MCF 10A (cell line): Measurements from ENCODE around the gene ATP5F1D. TPM values are rescaled to one million over a fixed set of nuclear protein-coding genes. Genes with fewer than 3 reads are reported as not detected.

Experiments
- BruUV-seq: library from RNA; stranded (reverse); fragments of 400-500 nt; replicated peaks from 2 replicates; lab custom pipeline; 2021; lab: Mats Ljungman, UMichigan
- CTCF ChIA-PET: fragments of 300-600 bp; sonication (Branson Sonifier 250); formaldehyde crosslinking; extraction: SDS; loops from one replicate; lab custom pipeline; 2021; ENCODE audit warnings: antibody characterized with exemption, inconsistent platforms; lab: Yijun Ruan, JAX
- POLR2A ChIA-PET: fragments of 300-600, 350-650 bp; sonication (Branson Sonifier 250); formaldehyde crosslinking; extraction: SDS; loops from one replicate; lab custom pipeline; 2020; ENCODE audit warnings: antibody characterized with exemption, inconsistent platforms; lab: Yijun Ruan, JAX
- DNase-seq: peaks from one replicate; pipeline ENCODE4 v3.0.0-alpha.2; 2018; ENCODE audit not compliant: unreplicated experiment
- H3K27ac Mint-ChIP-seq: one replicate; pipeline ENCODE4 v1.8.0; 2022; ENCODE audit warnings: mild to moderate bottlenecking, low read depth, mixed read lengths; ENCODE audit not compliant: unreplicated experiment
- H3K27me3 Mint-ChIP-seq: one replicate; pipeline ENCODE4 v1.8.0; 2022; ENCODE audit warnings: mixed read lengths; ENCODE audit not compliant: insufficient read depth, unreplicated experiment
- H3K36me3 Mint-ChIP-seq: one replicate; pipeline ENCODE4 v1.8.0; 2022; ENCODE audit warnings: mild to moderate bottlenecking, moderate library complexity, mixed read lengths; ENCODE audit not compliant: insufficient read depth, unreplicated experiment
- H3K4me1 Mint-ChIP-seq: one replicate; pipeline ENCODE4 v1.8.0; 2022; ENCODE audit warnings: mixed read lengths; ENCODE audit not compliant: insufficient read depth, unreplicated experiment
- H3K4me3 Mint-ChIP-seq: one replicate; pipeline ENCODE4 v1.8.0; 2022; ENCODE audit warnings: mild to moderate bottlenecking, moderate library complexity, mixed read lengths; ENCODE audit not compliant: unreplicated experiment
- H3K9me3 Mint-ChIP-seq: one replicate; pipeline ENCODE4 v1.8.0; 2022; ENCODE audit warnings: mixed read lengths; ENCODE audit not compliant: unreplicated experiment
- CTCF ChIP-seq: fragments of 200-600 bp; IDR thresholded peaks from one replicate; pipeline ENCODE4 v1.8.0; 2022; ENCODE audit warnings: antibody characterized with exemption, mild to moderate bottlenecking; ENCODE audit not compliant: unreplicated experiment
- intact Hi-C: fragments of 100-400 bp; cut with micrococcal nuclease; formaldehyde crosslinking; loops from 2 replicates; pipeline ENCODE4 v1.14.1; 2022
- total RNA-seq: library from RNA; stranded (reverse); gene quantifications from 2 replicates; pipeline ENCODE4 v1.2.3, GENCODE V29; 2022

ATP5F1D gene
- total RNA-seq, 1 experiment from 2014 or later = 258 TPM

- BruUV-seq = no TSS peak
- H3K4me3 Mint-ChIP-seq = peak within 1 kb of the TSS; percentile 86
- no peaks in the 10 kb centered on the region for H3K27me3 Mint-ChIP-seq
- H3K36me3 Mint-ChIP-seq = peaks cover 42% of the 10 kb centered on the region
- POLR2A ChIA-PET = interaction anchor here (1.2 to 8.2 kb wide), 3 partner anchors 18 to 21 kb away, joined by 17 to 240 read pairs (median 18); partner anchors contain the start of gene CIRBP
- peak within 1 kb of the TSS; percentile 31 for H3K27ac Mint-ChIP-seq
- intact Hi-C loops = no loop called here
- no peak for TF ChIP-seq CTCF
- CTCF ChIA-PET = no interaction called here
- DNase-seq = peak; percentile 90
- peaks cover 5% of the 10 kb centered on the region for H3K4me1 Mint-ChIP-seq
- no peaks in the 10 kb centered on the region for H3K9me3 Mint-ChIP-seq
These were observed 6.7 kb downstream of the ATP5F1D start, which contains the start of gene MIDN for GRCh38 chr19:1248139-1248785. MIDN (plus strand) TSS chr19:1248583; CDS start chr19:1250297, 1,714 bp downstream.

GRCh38 chr19:1248786-1249297 lies 7.3 kb downstream of the ATP5F1D start:
- peaks cover 48% of the 10 kb centered on the region for H3K36me3 Mint-ChIP-seq
- no peak for DNase-seq
- peaks cover 10% of the 10 kb centered on the region for H3K4me1 Mint-ChIP-seq
- CTCF ChIA-PET = no interaction called here
- intact Hi-C loops = loop anchor here (1.0 kb wide), 1 partner anchor 17 kb away; no protein-coding TSS in a partner anchor
- H3K4me3 Mint-ChIP-seq = peak overlapping the region; percentile 86
- POLR2A ChIA-PET = interaction anchor here (1.2 to 2.2 kb wide), 2 partner anchors 17 to 21 kb away, joined by 17 to 18 read pairs; partner anchors contain the start of gene CIRBP
- peak overlapping the region; percentile 31 for H3K27ac Mint-ChIP-seq
- H3K9me3 Mint-ChIP-seq = no peaks in the 10 kb centered on the region
- H3K27me3 Mint-ChIP-seq = no peaks in the 10 kb centered on the region
- BruUV-seq = TSS peak; percentile 80
- peak; percentile 88 for TF ChIP-seq CTCF

- Mint-ChIP-seq H3K27me3 (no peaks in the 10 kb centered on the region), H3K4me3 (peak overlapping the region; percentile 86), H3K9me3 (no peaks in the 10 kb centered on the region), H3K4me1 (peaks cover 9% of the 10 kb centered on the region), H3K36me3 (peaks cover 53% of the 10 kb centered on the region), H3K27ac (no peak overlapping the region)
- intact Hi-C loops = loop anchor here (1.0 kb wide), 1 partner anchor 17 kb away; no protein-coding TSS in a partner anchor
- CTCF ChIA-PET = no interaction called here
- POLR2A ChIA-PET = interaction anchor here (0.9 to 2.2 kb wide), 3 partner anchors 17 to 20 kb away, joined by 7 to 18 read pairs (median 17); partner anchors contain the start of gene CIRBP
- TF ChIP-seq CTCF = no peak
- no TSS peak for BruUV-seq
- peak; percentile 97 for DNase-seq
These were observed 7.9 kb downstream of the ATP5F1D start for GRCh38 chr19:1249298-1249989.
